Measurements from ENCODE around the gene DACT1.

DACT1 gene

DNA sequence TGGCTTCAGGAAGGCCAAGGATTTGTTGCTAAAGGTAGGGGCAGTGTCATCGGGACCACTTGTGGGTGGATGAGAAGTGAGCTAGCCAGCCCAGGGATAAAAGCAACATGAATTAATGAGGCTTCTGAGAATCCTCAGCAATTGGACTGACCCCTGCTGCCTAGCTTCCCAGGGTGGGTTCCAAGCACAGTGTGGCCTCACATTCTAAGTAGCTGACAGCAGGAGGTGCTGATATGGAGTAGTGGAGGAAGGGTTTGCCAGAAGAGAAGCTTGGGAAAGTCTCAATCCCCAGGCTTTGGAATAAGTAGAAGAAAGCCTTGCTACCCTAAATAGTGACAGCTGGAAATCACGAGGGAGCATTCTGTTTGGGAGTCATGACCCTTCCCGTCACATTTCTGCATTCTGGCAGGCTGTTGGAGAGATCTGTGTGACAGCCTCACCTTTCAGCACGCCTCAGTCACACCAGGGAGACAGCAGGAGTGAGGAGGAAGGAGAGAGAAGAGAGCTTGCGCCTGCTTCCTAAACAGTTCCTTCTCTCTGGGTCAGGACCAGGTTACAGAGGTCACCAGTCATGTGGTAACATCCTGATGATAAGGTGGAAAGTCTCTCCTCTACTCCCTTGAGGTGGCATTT, 31.2 kb downstream of the DACT1 start:
- H3K79me2 ChIP-seq (ENCODE audit: insufficient read depth, low read length) = no peaks in the 10 kb centered on the region
- H3F3A ChIP-seq (ENCODE audit: insufficient read depth, low read length) = no peaks in the 10 kb centered on the region
- no peaks in the 10 kb centered on the region for H4K20me1 ChIP-seq (ENCODE audit: insufficient read depth, low read length)
- no peak overlapping the region for H3K9ac ChIP-seq (ENCODE audit: low read length)
- H3K9me3 ChIP-seq (ENCODE audit: low read length) = no peaks in the 10 kb centered on the region
- no peaks in the 10 kb centered on the region for H3K27me3 ChIP-seq (ENCODE audit: insufficient read depth, low read length)
- H2AFZ ChIP-seq (ENCODE audit: low read length) = no peak overlapping the region
- H3K9me2 ChIP-seq (ENCODE audit: low read depth, low read length) = no peaks in the 10 kb centered on the region
- no peaks in the 10 kb centered on the region for H3K4me1 ChIP-seq (ENCODE audit: insufficient read depth, low read length, severe bottlenecking)
- no peak for TF ChIP-seq EZH2 (IDR thresholded peaks at IDR 0.05; ENCODE audit: borderline replicate concordance, low read length)
- TF ChIP-seq, protein P1, sequence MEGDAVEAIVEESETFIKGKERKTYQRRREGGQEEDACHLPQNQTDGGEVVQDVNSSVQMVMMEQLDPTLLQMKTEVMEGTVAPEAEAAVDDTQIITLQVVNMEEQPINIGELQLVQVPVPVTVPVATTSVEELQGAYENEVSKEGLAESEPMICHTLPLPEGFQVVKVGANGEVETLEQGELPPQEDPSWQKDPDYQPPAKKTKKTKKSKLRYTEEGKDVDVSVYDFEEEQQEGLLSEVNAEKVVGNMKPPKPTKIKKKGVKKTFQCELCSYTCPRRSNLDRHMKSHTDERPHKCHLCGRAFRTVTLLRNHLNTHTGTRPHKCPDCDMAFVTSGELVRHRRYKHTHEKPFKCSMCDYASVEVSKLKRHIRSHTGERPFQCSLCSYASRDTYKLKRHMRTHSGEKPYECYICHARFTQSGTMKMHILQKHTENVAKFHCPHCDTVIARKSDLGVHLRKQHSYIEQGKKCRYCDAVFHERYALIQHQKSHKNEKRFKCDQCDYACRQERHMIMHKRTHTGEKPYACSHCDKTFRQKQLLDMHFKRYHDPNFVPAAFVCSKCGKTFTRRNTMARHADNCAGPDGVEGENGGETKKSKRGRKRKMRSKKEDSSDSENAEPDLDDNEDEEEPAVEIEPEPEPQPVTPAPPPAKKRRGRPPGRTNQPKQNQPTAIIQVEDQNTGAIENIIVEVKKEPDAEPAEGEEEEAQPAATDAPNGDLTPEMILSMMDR (IDR thresholded peaks at IDR 0.05; ENCODE audit: low read length) = no peak
- no peak overlapping the region for H3K4me3 ChIP-seq (ENCODE audit: low read depth, low read length, poor library complexity, severe bottlenecking)
- H3K4me2 ChIP-seq (ENCODE audit: low read length) = no peak overlapping the region
- no peak overlapping the region for H3K27ac ChIP-seq (ENCODE audit: low read depth, low read length, poor library complexity, severe bottlenecking)
- no peaks in the 10 kb centered on the region for H3K36me3 ChIP-seq (ENCODE audit: insufficient read depth, low read length)

DNA sequence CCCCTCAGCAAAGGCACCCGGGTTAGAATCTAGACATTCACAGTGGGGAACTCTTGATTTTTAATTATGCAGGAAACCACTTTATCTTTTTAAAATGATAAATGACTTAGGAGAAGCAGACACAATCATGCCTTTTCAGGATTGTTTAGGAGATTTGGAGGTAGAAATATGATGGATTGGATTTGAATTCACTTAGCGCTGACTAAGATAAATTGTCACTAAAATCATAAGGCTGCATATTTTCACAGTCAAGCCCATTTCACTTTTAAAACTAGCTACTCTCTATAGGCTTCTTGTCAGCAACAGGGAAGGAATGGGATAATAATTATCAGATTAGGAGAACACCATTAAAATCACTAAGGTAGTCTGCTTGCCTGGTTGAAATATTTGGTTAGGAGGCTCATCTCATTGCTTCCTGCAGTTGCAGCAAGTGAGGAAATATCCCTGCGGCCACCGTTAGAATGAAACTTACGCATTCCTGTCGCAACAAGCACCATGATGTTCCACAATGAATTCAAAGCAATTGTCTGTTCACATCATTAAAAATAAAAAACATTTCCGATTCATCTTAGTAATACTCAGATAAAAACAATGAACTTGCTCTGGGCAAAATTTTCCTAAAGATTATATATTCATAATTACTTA, 31.9 kb downstream of the DACT1 start:
- no peaks in the 10 kb centered on the region for H3K4me1 ChIP-seq (ENCODE audit: insufficient read depth, low read length, severe bottlenecking)
- no peaks in the 10 kb centered on the region for H3K9me2 ChIP-seq (ENCODE audit: low read depth, low read length)
- no peaks in the 10 kb centered on the region for H3K9me3 ChIP-seq (ENCODE audit: low read length)
- no peaks in the 10 kb centered on the region for H4K20me1 ChIP-seq (ENCODE audit: insufficient read depth, low read length)
- H3K4me3 ChIP-seq (ENCODE audit: low read depth, low read length, poor library complexity, severe bottlenecking) = no peak overlapping the region
- no peaks in the 10 kb centered on the region for H3K79me2 ChIP-seq (ENCODE audit: insufficient read depth, low read length)
- no peaks in the 10 kb centered on the region for H3K27me3 ChIP-seq (ENCODE audit: insufficient read depth, low read length)
- H3F3A ChIP-seq (ENCODE audit: insufficient read depth, low read length) = no peaks in the 10 kb centered on the region
- no peaks in the 10 kb centered on the region for H3K36me3 ChIP-seq (ENCODE audit: insufficient read depth, low read length)
- H2AFZ ChIP-seq (ENCODE audit: low read length) = no peak overlapping the region
- no peak overlapping the region for H3K27ac ChIP-seq (ENCODE audit: low read depth, low read length, poor library complexity, severe bottlenecking)
- H3K9ac ChIP-seq (ENCODE audit: low read length) = no peak overlapping the region
- TF ChIP-seq, protein P1 (IDR thresholded peaks at IDR 0.05; ENCODE audit: low read length) = no peak
- no peak for TF ChIP-seq EZH2 (IDR thresholded peaks at IDR 0.05; ENCODE audit: borderline replicate concordance, low read length)
- no peak overlapping the region for H3K4me2 ChIP-seq (ENCODE audit: low read length)

GRCh38 chr14:58671024-58671423, 33.3 kb downstream of the DACT1 start:
- Histone ChIP-seq H3K27me3 (ENCODE audit: insufficient read depth, low read length) (no peaks in the 10 kb centered on the region), H3K36me3 (ENCODE audit: insufficient read depth, low read length) (no peaks in the 10 kb centered on the region), H3K4me1 (ENCODE audit: insufficient read depth, low read length, severe bottlenecking) (no peaks in the 10 kb centered on the region), H2AFZ (ENCODE audit: low read length) (no peak overlapping the region), H3K9me3 (ENCODE audit: low read length) (no peaks in the 10 kb centered on the region), H3K9me2 (ENCODE audit: low read depth, low read length) (no peaks in the 10 kb centered on the region), H3K27ac (ENCODE audit: low read depth, low read length, poor library complexity, severe bottlenecking) (no peak overlapping the region), H3K9ac (ENCODE audit: low read length) (no peak overlapping the region), H3F3A (ENCODE audit: insufficient read depth, low read length) (no peaks in the 10 kb centered on the region), H3K4me2 (ENCODE audit: low read length) (no peak overlapping the region), H4K20me1 (ENCODE audit: insufficient read depth, low read length) (no peaks in the 10 kb centered on the region), H3K79me2 (ENCODE audit: insufficient read depth, low read length) (no peaks in the 10 kb centered on the region), H3K4me3 (ENCODE audit: low read depth, low read length, poor library complexity, severe bottlenecking) (no peak overlapping the region)
- TF ChIP-seq, protein P1 (IDR thresholded peaks at IDR 0.05; ENCODE audit: low read length) = no peak
- no peak for TF ChIP-seq EZH2 (IDR thresholded peaks at IDR 0.05; ENCODE audit: borderline replicate concordance, low read length)
